PFSK-1 (cell line): ENCODE data around the gene GFAP.

Experiments used
- POLR2AphosphoS5 ChIP-seq: IDR thresholded peaks from 2 replicates; pipeline ENCODE4 v1.6.1; 2012; ENCODE audit warnings: low read depth, mild to moderate bottlenecking, control low read depth, low read length, moderate library complexity
- TF ChIP-seq, protein P1 (sequence below), 2 experiments: IDR thresholded peaks; 2 replicates each; pipeline versions ENCODE4 v1.6.1 to v1.8.0; 2011 to 2012; ENCODE audit warnings: low read depth in 2 of 2, low read length in 2 of 2, control low read depth in 1 of 2, inconsistent platforms in 1 of 2, mild to moderate bottlenecking in 1 of 2, moderate library complexity in 1 of 2; ENCODE audit not compliant: insufficient read depth in 1 of 2

DNA sequence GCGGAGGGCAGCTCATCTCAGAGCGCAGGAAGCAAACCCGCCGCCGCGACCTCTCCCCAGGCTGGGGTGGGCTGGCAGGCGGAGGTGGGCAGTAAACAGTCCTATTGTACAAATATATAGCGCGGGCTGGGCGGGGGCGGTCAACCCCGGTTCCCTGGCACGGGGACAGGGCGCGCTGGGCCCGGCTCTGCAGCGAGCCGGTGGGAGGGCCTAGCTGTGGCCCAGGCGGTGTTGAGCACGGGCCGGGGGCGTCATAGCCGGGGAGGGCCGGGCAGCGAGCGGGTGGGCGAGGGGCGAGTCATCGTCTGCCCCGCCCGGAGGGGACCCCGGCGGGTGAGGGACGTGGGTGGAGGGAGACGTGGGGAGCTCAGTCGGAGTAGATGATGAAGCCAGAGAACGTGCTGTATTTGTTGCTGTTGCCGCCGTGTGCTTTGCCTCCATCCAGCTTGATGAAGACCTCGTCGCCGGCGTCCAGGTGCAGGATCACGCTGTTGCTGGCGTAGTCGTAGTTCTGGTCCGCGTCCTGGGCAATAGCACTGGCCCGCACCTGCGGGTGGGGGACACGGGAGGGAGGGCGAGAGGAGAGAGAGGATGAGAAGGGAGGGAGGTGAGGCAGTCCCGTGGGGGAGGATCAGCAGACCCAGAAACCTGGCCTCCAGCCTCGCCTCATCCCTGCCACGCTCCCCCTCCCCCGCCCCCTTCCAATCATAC, 44.7 kb upstream of the GFAP start:
- TF ChIP-seq, protein P1, sequence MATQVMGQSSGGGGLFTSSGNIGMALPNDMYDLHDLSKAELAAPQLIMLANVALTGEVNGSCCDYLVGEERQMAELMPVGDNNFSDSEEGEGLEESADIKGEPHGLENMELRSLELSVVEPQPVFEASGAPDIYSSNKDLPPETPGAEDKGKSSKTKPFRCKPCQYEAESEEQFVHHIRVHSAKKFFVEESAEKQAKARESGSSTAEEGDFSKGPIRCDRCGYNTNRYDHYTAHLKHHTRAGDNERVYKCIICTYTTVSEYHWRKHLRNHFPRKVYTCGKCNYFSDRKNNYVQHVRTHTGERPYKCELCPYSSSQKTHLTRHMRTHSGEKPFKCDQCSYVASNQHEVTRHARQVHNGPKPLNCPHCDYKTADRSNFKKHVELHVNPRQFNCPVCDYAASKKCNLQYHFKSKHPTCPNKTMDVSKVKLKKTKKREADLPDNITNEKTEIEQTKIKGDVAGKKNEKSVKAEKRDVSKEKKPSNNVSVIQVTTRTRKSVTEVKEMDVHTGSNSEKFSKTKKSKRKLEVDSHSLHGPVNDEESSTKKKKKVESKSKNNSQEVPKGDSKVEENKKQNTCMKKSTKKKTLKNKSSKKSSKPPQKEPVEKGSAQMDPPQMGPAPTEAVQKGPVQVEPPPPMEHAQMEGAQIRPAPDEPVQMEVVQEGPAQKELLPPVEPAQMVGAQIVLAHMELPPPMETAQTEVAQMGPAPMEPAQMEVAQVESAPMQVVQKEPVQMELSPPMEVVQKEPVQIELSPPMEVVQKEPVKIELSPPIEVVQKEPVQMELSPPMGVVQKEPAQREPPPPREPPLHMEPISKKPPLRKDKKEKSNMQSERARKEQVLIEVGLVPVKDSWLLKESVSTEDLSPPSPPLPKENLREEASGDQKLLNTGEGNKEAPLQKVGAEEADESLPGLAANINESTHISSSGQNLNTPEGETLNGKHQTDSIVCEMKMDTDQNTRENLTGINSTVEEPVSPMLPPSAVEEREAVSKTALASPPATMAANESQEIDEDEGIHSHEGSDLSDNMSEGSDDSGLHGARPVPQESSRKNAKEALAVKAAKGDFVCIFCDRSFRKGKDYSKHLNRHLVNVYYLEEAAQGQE (IDR thresholded peaks at IDR 0.05; ENCODE audit: insufficient read depth in 1 of 2, low read depth in 2 of 2, low read length in 2 of 2), result no peak
- no peak for TF ChIP-seq POLR2AphosphoS5
